ENCODE data around the gene WHRN.

GRCh38 chr9:114417511-114417910, 87.8 kb downstream of the WHRN start:
- TF ChIP-seq ILK (tag; IDR thresholded peaks at IDR 0.05; ENCODE audit: borderline replicate concordance, low read depth) (no peak), JUN (IDR thresholded peaks at IDR 0.05; ENCODE audit: borderline replicate concordance, low read depth, low read length) (no peak), JUN (CRISPR knock-in tag; IDR thresholded peaks at IDR 0.05; ENCODE audit: borderline replicate concordance) (no peak), HOXB6 (CRISPR knock-in tag; IDR thresholded peaks at IDR 0.05; ENCODE audit: borderline replicate concordance) (no peak), BRCA1 (IDR thresholded peaks at IDR 0.05) (no peak), BRCA1 (CRISPR knock-in tag; IDR thresholded peaks at IDR 0.05) (no peak), CTCF (IDR thresholded peaks at IDR 0.05 in 2 of 3, conservative IDR thresholded peaks at IDR 0.05 in 1 of 3; ENCODE audit: insufficient read depth in 2 of 3, low read depth in 1 of 3, low read length in 3 of 3) (0 out of 6 replicates have a peak, but pooled peaks of 1 of the 3 experiments have one; percentile 10), CTCFL (IDR thresholded peaks at IDR 0.05; ENCODE audit: borderline replicate concordance, insufficient read depth, low read depth, low read length, poor library complexity, severe bottlenecking) (no peak), ZNF384 (IDR thresholded peaks at IDR 0.05; ENCODE audit: low read depth, low read length) (no peak), ZNF280A (IDR thresholded peaks at IDR 0.05; ENCODE audit: low read depth, partially characterized antibody) (no peak), POLR2AphosphoS5 (IDR thresholded peaks at IDR 0.05; ENCODE audit: control insufficient read depth, insufficient read depth, low read depth, low read length) (no peak)

Data from K562 (cell line).